GM19467 (cell line): ENCODE results near the gene DCST1.

Experiments
- ATAC-seq: cut with Tn5 transposase; IDR thresholded peaks from one replicate; pipeline ENCODE4 v1.9.1; 2021; ENCODE audit warnings: mild to moderate bottlenecking, moderate library complexity; ENCODE audit not compliant: unreplicated experiment

Gene DCST1

GRCh38 chr1:155001425-155001674 is 32.3 kb upstream of the DCST1 start:
- ATAC-seq = peak; percentile 5

- peak; percentile 49 for ATAC-seq
Measured at GRCh38 chr1:155001675-155002463, 31.8 kb upstream of the DCST1 start.

GRCh38 chr1:155002464-155003226 is 31.0 kb upstream of the DCST1 start, which contains the start of gene ZBTB7B:
Gene ZBTB7B, plus strand, starts transcription at chr1:155002802. Its CDS starts 11,859 bp downstream, at chr1:155014661.
- no peak for ATAC-seq

- no peak for ATAC-seq
Measured at GRCh38 chr1:155003227-155003765, 30.3 kb upstream of the DCST1 start.

- ATAC-seq = no peak
Measured at GRCh38 chr1:155003766-155004351, 29.8 kb upstream of the DCST1 start.

GRCh38 chr1:155004352-155005075 is 29.1 kb upstream of the DCST1 start:
- ATAC-seq = no peak

GRCh38 chr1:155005076-155006011 is 28.3 kb upstream of the DCST1 start:
- no peak for ATAC-seq

GRCh38 chr1:155006601-155007101 is 27.0 kb upstream of the DCST1 start:
- no peak for ATAC-seq

GRCh38 chr1:155007251-155007828 is 26.3 kb upstream of the DCST1 start:
- ATAC-seq = no peak

- ATAC-seq = no peak
Measured at GRCh38 chr1:155008015-155008941, 25.3 kb upstream of the DCST1 start.

- ATAC-seq = no peak
Measured at GRCh38 chr1:155009221-155009711, 24.4 kb upstream of the DCST1 start.

GRCh38 chr1:155009742-155010141 is 23.9 kb upstream of the DCST1 start:
- no peak for ATAC-seq

GRCh38 chr1:155010211-155010918 is 23.3 kb upstream of the DCST1 start:
- no peak for ATAC-seq

- no peak for ATAC-seq
Measured at GRCh38 chr1:155011004-155011416, 22.6 kb upstream of the DCST1 start.

GRCh38 chr1:155011437-155012025 is 22.1 kb upstream of the DCST1 start:
- ATAC-seq = no peak

- ATAC-seq = no peak
Measured at GRCh38 chr1:155012026-155012546, 21.5 kb upstream of the DCST1 start.
